HG03103 (cell line): ENCODE measurements around the gene AGAP1.

Experiments
- ATAC-seq: cut with Tn5 transposase; IDR thresholded peaks from one replicate; pipeline ENCODE4 v1.9.1; 2021; ENCODE audit warnings: low read depth; ENCODE audit not compliant: unreplicated experiment

The AGAP1 gene

DNA sequence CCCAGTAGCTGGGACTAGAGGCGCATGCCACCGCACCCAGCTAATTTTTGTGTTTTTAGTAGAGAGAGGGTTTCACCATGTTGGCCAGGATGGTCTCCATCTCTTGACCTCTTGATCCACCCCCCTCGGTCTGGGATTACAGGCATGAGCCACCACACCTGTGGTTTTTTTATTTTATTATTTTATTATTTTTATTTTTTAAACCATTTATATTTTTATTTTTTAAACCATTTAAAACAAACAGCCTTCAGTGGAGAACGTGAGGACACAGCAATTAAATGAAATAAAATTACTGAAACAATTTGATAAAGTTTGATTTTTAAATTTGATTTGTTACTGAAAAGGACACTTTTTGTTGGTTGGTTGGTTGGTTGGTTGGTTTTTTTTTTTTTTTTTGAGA lies 181.0 kb downstream of the AGAP1 start:
- no peak for ATAC-seq

DNA sequence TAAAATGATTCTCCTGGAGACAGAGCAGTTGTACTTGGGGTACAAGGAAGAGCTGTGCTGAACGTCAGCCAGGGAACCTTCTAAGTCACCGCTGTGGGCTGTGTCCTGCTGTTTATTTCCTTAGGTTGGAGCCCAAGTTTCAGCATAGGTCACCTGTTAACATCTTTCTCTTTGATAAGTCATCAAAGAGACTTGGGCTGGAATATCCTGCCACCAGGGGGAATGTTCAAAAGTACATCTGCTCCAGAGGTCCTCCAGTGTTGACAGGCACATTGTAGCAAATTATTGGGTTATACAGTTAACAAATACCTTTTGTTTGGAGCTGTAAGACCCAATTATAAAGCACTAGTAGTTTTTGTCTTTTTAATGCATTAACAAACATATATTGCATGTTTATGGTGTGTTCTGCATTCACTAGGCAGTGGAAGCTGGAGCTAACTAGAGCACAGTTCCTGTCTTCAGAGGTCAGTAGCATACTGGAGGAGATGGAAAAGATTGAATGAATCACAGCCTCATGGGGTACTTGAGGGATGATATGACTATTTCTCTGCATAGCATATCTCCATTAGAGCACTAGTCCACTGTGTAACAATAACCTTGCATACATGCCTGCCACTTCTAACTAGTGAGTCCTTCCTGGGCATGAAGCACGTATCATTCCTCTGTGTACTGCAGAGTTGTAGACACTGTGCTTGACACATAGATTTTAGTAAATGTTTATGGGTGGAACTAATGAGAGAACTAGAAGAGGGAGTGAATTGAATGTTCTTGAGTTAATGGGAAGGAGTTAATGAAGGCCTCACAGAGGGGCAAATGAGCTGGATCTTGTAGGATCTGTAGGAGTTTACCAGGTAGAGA lies 182.1 kb downstream of the AGAP1 start:
- ATAC-seq = no peak

DNA sequence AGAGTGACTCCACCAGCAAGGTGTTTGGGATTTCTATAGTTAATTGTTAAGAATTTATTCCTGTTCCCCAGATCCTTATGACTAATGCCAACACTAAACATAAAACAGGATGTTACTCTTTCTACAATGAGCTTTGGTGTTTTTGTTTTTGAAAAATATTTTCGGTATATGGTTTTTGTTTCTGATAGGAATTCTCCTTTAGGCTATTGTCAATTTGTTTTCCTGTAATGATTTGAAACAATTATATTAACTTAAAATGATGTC lies 182.6 kb downstream of the AGAP1 start:
- ATAC-seq = no peak

DNA sequence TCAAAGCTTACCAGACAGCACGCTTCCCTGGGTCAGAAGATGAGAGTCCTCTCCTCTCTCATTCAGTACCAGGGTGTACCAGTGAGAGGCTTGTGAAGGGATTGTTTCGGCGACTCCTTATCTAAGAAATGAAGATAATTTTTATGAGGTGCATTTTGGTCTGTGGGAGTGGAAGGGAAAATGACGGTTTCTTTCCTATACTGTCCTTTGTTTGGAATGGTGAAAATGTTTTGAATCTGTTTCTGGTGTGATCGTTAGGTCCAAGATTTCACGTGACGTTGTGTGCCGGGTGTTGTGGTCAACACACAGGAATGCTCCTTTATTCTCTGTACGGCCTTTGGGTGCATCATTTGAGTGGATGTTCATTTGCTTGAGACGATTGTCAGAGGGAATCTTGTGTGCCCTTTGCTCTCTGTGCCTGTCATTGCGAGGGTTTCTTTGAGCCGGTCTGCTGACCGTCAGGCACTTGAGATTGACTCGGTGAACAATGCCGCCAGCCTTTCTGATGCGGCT lies 183.5 kb downstream of the AGAP1 start:
- no peak for ATAC-seq

DNA sequence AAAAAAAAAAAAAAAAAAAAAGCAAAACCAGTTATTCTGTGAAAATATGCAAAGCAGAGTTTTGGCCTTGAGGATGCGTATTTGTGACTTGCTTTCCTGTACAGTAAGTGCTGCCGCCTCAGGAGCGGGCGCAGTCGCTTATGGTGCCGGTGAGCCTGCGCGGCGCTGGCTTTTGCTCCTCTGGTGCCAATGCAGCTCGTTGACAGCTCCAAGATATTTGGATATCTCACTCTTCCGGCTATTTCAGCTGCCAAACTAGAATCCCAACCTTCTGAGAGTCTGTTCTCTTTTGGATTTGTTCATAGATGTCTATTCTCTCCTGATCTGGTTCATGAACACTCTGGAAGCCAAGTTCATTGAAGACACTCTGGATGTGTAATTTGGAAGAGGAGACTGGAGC lies 184.1 kb downstream of the AGAP1 start:
- no peak for ATAC-seq

DNA sequence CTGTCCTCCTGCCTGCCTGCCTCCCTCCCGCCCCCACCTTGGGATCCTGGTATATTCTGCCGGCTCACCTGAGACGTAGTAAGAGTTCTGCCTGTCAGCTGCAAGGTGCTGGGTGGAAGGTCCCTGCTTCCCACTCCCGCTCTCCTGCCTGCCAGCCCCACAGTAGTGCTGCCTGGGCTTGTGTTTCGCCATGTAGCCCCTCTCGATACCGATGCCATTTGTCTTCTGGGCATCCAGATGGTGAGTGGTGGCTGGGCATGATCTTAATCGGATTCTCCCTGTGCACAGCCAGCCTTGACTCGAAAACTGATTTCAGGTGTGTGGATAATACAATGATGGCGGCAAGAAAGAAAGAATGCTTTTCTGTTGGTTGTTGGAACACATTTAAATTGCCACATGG lies 184.9 kb downstream of the AGAP1 start:
- ATAC-seq = no peak

DNA sequence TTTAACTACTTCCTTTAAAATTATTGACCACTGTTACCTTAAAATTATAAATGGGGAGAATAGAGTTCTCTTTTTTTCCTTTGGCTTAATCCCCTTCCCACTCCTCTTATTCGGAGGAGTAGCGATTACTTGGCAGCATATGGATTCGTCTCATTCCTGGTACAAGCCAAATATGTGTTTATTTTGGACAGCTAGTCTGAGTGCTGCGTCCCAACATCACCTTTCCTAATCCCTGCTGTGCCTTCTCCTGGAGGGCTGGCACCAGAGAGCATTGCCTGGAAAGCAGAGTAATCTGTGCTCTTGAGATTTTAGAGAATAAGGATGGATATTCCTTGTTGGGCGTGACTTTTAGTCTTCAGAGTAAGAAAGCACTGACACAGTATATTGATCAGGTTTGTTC lies 185.6 kb downstream of the AGAP1 start:
- ATAC-seq = no peak

DNA sequence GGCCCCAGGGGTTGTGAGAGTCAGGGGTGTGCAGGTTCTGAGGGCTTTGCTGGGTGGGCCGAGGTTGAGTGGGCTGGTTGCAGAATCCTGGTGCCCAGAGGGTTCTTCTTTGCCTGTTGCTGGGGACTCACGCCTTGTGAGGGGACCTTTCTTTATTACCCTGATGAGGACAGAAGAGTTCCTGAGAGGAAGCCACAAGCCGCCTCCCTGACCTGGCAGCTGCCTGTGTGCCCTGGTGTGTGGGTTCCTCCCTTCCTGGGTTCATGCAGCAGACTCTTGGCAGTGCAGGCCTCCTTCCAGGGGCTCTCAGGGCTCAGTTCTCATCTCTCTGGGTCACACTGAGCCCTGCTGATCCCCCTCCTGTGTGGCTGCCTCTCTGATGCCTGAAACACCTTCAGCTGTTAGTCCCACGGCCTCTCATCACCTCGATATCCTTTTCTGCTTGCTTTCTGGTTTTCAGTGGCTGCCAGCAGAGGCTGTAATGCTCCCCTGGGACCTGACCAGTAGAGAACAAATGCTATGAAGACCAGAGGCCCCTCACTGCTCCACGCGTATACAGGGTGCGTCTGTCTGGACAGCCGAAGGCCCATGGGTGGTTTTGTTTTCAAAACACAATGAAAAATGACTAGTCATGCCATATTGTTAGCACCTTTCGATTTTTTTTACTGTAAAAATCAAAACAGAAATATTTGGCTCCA lies 191.3 kb downstream of the AGAP1 start:
- ATAC-seq = no peak

DNA sequence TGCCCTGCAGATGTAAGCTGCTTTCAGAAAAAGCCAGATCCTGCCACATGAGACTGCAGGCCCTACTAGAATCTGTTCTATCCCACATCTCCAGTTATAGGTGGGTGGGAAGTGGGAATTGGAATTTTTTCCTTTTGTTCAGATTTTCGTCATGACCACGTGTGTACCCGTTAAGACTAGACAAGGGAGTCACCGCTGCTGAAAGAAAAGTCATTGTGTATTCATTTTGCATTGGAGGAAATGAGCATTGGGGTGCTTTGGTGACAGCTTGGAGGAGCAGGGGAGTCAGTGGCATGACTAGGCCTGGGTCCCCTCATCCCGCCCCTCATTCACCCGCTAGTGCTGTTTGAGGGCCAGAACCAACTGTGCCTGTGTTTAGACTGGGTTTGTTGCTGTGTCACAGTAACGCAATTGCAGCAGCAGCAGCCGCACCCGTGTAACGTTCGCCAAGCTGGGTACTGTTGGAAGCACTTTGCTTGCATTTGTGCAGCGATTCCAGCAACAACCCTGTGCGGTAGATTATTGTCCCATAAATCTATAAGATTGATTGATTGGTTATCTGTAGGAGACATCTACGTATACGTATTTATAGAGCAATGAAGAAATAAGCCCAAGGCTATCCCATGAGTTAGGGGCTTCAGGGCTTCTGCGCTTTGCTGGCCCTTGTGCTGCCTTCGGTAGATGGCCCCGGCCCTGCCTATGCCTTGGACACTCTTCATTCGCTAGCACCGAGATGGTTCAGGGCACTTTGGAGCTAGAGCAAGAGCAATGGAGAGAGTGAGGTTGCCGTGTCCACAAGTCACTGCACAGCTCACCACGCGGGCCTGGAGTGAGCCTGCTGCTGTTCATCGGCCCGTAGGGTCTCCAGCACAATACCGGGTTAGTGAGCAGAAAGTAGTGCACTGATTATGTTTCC lies 194.9 kb downstream of the AGAP1 start:
- no peak for ATAC-seq

DNA sequence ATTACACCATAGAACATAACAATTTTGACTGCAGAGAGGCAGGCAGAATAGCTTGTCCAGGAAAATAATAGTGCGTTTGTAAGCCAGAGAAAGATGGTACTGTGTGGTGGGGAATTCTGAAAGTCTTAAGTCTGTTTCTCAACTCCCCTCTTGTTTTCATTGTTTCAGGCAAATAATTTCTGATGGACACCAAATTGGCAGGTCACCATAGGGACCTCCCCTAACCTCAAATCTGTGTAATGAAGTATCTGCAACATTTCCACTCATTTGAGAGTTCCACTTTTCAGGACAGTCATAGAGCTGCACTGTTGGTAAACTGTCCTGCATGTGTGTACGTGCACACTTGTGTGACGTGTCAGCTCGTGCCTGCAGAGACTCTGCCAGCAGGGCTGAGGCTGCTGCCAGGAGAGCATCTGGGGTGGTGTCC lies 195.6 kb downstream of the AGAP1 start:
- ATAC-seq = no peak

DNA sequence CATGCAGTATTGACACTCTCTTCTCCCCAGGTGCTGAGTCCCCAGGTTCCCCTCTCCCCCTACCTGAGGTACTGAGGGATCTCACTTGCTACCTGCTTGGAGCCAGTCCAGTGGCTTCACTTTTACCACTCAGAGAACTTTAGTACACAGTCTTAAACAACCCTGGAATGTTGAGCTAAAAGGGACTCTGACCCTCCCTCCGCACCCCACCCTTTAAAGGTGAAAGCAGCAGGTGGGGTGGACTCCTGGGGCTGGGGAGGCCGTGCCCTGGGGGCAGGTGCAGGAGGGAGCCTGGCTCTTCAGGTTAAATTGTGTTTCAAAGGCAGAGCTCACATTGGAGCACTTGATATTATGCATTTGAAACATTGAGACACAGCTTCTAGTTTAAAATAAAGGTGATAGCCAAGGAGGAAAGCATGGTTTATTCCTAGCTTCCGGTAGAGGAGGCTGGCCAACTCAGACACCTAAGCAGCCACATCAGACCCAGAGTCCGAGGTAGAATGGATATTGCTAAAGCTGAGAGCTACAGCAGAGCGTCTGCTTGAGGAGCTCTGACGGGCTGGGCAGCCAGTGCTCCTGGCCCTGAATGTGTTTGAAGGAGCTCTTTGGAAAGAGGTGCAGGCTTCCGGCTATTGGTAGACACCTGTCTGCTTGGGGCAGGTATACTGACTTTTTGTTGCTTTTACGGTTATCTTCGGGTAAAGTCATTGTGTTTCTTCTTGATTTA lies 196.4 kb downstream of the AGAP1 start:
- no peak for ATAC-seq

DNA sequence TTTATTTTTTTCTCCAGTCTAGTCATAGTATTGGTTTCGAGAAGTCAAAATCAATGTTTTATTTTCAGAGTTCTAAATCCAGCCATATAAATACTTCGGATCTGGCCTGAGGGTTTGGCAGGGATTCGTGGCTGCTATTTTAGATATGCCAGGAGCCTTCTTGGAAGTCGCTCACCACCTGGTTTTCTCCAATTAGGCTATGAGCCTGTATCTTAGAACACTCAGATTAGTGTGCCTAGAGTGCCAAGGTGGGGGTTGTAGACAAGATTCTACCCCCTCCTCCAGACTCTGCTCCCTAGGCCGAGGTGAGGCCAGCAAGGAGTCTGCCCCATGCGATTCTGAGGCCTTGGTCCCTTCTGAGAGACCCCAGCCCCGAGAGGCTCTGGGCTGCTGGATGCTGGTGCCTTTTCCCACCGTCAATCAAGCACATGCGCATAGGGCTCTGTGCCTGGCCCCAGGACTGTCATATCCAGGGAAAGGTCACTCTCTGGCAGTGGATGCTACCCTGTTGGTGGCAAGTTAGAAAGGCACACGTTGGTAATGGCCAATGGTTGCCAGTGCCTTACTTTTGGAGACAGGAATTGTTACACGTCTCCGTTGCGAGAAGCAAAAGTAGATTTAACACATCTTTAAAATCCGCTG lies 197.1 kb downstream of the AGAP1 start:
- no peak for ATAC-seq

DNA sequence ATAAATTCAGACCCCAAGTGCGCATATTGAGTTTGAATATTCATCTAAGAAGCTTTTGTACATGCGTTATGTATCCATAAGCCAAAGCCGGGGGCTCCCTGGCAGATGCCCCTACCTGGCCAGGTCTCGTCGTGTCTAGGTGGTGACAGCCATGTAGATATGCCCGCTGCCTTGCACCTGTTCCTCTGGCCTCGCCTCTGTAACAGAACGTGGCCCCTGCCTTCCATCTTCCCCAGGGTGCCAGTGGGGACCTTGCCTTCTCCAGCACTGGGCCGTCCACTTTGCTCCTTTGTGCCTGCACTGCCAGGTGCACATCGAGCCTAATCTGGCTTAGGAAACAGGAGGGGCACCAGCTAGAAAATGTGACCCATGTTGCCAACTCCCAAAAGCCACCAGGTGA lies 198.2 kb downstream of the AGAP1 start:
- no peak for ATAC-seq

DNA sequence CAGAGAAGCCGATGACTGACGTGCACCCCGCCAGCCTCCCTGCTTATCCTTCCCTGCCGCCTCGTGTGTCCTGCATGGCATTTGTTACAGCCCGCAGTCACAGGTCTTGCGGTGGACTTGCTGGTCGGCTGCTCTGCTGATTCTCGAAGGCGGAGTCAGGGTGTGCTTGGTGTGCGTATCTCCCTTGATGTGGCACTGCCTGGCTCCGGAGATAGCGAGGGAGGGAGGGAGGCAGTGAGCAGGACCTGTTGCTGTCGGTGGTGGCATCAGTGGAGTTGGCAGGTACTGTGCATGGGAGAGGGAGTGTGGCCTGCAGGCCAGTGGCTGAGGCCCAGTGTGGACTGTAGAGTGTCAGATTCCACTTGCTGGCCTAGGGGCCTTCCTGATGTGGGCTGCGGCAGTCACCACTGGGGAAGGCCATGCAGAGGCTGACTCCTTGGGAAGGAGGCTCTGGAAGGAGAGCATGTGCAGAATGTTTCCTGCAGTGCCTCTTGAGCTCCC lies 198.9 kb downstream of the AGAP1 start:
- no peak for ATAC-seq

DNA sequence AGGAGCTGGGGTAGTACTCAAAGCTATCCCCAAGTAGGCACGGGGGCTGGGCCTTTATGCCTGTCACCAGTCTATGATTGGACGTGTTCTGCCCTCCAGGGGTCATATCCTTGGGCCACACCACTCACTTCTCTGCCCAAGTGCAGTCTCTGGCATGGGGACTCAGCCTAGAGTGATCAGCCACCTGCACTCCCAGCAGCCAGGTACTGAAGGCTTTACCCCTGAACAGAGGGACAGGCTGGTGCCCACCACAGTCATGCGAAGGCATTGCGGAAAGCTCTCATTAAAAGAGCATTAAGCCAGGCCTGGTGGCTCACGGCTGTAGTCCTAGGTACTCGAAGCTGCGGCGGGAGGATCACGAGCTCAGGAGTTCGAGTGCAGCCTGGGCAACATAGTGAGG lies 199.4 kb downstream of the AGAP1 start:
- ATAC-seq = no peak

DNA sequence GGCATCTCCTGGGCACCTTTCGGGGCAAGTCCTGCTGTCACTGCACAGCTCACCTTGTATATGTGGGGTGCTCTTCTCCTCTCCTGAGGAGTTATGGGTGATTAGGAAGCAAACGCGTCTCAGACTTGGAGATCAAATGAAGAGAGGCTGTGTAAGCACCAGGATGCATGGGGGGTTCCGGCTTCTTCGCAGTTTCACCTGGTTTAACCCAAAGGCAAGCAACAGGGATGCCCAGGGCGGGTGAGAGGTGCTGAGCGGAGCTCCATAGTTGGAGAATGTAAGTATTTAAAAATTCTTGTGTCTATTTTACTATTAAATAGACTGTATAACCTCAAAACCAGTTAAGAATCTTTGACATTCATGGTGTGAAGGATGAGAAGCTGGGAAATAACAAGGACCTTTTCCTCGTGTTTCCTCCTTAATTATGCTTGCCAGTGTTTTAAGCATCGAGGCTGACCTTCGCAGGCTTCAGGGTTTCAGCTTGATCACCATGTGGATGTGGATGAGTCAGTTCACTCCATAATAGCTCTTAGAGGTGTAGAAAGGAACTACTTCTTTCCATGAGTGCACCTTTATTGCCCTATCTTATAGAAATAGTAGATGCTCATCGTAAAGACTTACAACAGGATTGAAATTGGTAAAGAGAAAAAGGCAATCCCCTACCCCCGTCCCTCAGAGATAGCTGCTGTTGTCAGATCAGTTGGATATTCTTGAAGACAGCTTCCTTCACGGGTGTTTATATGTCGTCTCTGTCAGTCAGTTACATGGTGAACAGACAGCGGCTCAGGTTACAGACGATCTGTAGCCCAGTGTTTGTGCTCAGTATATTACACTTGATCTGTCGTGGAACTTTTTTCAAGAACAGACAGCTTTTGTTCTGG lies 201.1 kb downstream of the AGAP1 start:
- ATAC-seq = no peak

DNA sequence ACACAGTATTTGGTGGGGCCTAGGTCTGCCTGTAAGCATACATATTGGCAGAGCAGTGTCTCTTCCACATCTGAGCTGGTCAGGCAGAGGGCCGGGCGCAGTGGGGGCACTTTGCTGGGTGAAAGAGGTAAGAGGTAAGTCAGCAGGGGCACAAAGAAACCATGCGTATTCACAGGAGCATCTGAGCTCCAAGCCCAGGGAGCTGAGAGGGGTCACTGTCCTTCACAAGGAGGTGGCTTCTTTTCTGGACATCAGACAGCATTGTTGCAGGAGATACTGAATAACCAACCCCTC lies 201.7 kb downstream of the AGAP1 start:
- no peak for ATAC-seq

DNA sequence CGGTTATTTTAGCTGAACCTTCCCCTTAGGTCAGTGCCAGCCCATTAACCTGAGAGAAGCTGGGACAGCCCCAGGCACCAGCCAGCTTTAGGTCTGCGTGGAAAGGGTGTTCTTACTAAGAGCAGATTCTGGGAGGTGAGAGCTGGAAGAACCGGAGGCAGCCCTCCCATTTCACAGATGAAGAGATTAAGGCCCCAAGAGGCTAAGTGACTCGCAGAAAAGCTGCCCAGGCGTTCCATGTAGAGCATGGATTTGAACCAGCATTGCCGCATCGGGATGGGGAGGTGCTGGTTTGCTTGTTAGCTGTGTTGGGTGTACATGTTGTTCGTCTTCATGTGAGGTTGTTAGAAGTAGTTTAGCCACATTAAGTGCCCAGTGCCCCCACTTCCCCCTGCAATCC lies 203.2 kb downstream of the AGAP1 start:
- ATAC-seq = no peak

DNA sequence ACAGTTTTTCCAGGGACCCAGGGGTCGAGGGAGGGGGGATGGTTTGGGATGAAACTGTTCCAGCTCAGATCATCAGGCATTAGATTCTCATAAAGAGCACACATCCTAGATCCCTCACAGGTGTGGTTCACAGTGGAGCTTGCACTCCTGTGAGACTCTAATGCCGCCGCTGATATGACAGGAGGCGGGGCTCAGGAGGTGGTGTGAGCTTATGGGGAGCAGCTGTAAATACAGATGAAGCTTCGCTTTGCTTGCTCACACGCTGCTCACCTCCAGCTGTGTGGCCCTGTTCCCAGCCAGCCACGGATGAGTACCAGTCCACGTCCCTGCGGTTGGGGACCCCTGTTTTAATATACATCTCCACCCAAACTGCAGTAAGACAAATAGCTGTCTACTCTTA lies 204.2 kb downstream of the AGAP1 start:
- ATAC-seq = no peak
